HepG2 (cell line): ENCODE results near the gene UNC13D. TPM values are rescaled to one million over a fixed set of nuclear protein-coding genes. Genes with fewer than 3 reads are reported as not detected.

Source experiments
- AGO2 ChIP-seq: fragments of 200-400 bp; formaldehyde crosslinking; optimal IDR thresholded peaks from 2 replicates; pipeline ENCODE3; 2017; ENCODE audit warnings: mild to moderate bottlenecking, low read depth, low read length, moderate library complexity
- ATM ChIP-seq: fragments of 450-650 bp; IDR thresholded peaks from 2 replicates; pipeline ENCODE4 v1.7.1; 2017; ENCODE audit warnings: mild to moderate bottlenecking, borderline replicate concordance
- BCL6 ChIP-seq: IDR thresholded peaks from 2 replicates; pipeline ENCODE4 v1.6.1; 2016; ENCODE audit warnings: missing genetic modification reagents, missing compliant biosample characterization
- CCDC6 ChIP-seq: sonication (generic); formaldehyde crosslinking; IDR thresholded peaks from 2 replicates; pipeline ENCODE4 v1.8.1; 2022; ENCODE audit warnings: mild to moderate bottlenecking, missing genetic modification reagents, moderate library complexity
- CEBPB ChIP-seq: IDR thresholded peaks from 2 replicates; pipeline ENCODE4 v1.6.1; 2011; ENCODE audit warnings: low read depth, low read length, improper control_type of control experiment, borderline replicate concordance
- DR1 ChIP-seq: sonication (generic); formaldehyde crosslinking; IDR thresholded peaks from 2 replicates; pipeline ENCODE4 v1.8.0; 2021; ENCODE audit warnings: mild to moderate bottlenecking, missing genetic modification reagents, inconsistent platforms
- HMG20A ChIP-seq: IDR thresholded peaks from 2 replicates; pipeline ENCODE4 v1.6.1; 2016; ENCODE audit warnings: borderline replicate concordance
- KAT7 ChIP-seq: IDR thresholded peaks from 2 replicates; pipeline ENCODE4 v1.6.1; 2018; ENCODE audit warnings: borderline replicate concordance, missing compliant biosample characterization
- MAX ChIP-seq: IDR thresholded peaks from 2 replicates; pipeline ENCODE4 v1.6.1; 2012; ENCODE audit warnings: inconsistent platforms
- MEIS1 ChIP-seq: sonication (generic); formaldehyde crosslinking; IDR thresholded peaks from 2 replicates; pipeline ENCODE4 v1.9.0; 2021; ENCODE audit warnings: mild to moderate bottlenecking, missing genetic modification reagents, moderate library complexity, borderline replicate concordance
- MTF1 ChIP-seq: sonication (generic); formaldehyde crosslinking; IDR thresholded peaks from 2 replicates; pipeline ENCODE4 v1.5.0; 2020; ENCODE audit warnings: missing genetic modification reagents
- MXI1 ChIP-seq: IDR thresholded peaks from 3 replicates; pipeline ENCODE4 v1.6.1; 2012; ENCODE audit warnings: low read depth, low read length, inconsistent platforms, borderline replicate concordance
- PHF20 ChIP-seq: sonication (generic); formaldehyde crosslinking; IDR thresholded peaks from 2 replicates; pipeline ENCODE4 v1.5.0; 2020; ENCODE audit warnings: mild to moderate bottlenecking, missing genetic modification reagents
- RAD21 ChIP-seq: fragments of 450-650 bp; formaldehyde crosslinking; IDR thresholded peaks from 2 replicates; pipeline ENCODE4 v1.5.0; 2020; ENCODE audit warnings: mild to moderate bottlenecking
- RCOR2 ChIP-seq: IDR thresholded peaks from 2 replicates; pipeline ENCODE4 v1.6.1; 2016; ENCODE audit warnings: missing biosample characterization, missing genetic modification reagents
- SNAPC2 ChIP-seq: sonication (generic); formaldehyde crosslinking; IDR thresholded peaks from 2 replicates; pipeline ENCODE4 v1.8.1; 2022; ENCODE audit warnings: mild to moderate bottlenecking, missing genetic modification reagents
- TFDP1 ChIP-seq: IDR thresholded peaks from 2 replicates; pipeline ENCODE4 v1.6.1; 2016; ENCODE audit warnings: missing compliant biosample characterization, missing genetic modification reagents, borderline replicate concordance
- TMF1 ChIP-seq: sonication (generic); formaldehyde crosslinking; IDR thresholded peaks from 2 replicates; pipeline ENCODE4 v1.8.1; 2022; ENCODE audit warnings: low read depth, missing genetic modification reagents
- YEATS2 ChIP-seq: sonication (generic); formaldehyde crosslinking; IDR thresholded peaks from 2 replicates; pipeline ENCODE4 v1.4.0; 2020; ENCODE audit warnings: missing genetic modification reagents, borderline replicate concordance
- ZBTB3 ChIP-seq: sonication (generic); formaldehyde crosslinking; IDR thresholded peaks from 2 replicates; pipeline ENCODE4 v1.4.0; 2020; ENCODE audit warnings: low read depth, mild to moderate bottlenecking, moderate library complexity, missing genetic modification reagents, borderline replicate concordance
- ZBTB43 ChIP-seq: sonication (generic); formaldehyde crosslinking; conservative IDR thresholded peaks from 2 replicates; pipeline ENCODE4 v1.4.0; 2020; ENCODE audit warnings: missing genetic modification reagents
- ZNF224 ChIP-seq: sonication (generic); formaldehyde crosslinking; IDR thresholded peaks from 2 replicates; pipeline ENCODE4 v1.5.0; 2020; ENCODE audit warnings: mild to moderate bottlenecking, missing genetic modification reagents
- ZNF414 ChIP-seq: sonication (generic); formaldehyde crosslinking; IDR thresholded peaks from 2 replicates; pipeline ENCODE4 v1.5.0; 2020; ENCODE audit warnings: missing genetic modification reagents
- ZNF510 ChIP-seq: sonication (generic); formaldehyde crosslinking; IDR thresholded peaks from 2 replicates; pipeline ENCODE4 v1.4.0; 2020; ENCODE audit warnings: low read depth, mild to moderate bottlenecking, missing genetic modification reagents
- ZNF691 ChIP-seq: sonication (generic); formaldehyde crosslinking; IDR thresholded peaks from 2 replicates; pipeline ENCODE4 v1.4.0; 2020; ENCODE audit warnings: missing genetic modification reagents, low read depth, mild to moderate bottlenecking, borderline replicate concordance
- ZNF746 ChIP-seq: sonication (generic); formaldehyde crosslinking; IDR thresholded peaks from 2 replicates; pipeline ENCODE4 v1.8.0; 2022; ENCODE audit warnings: mild to moderate bottlenecking, missing genetic modification reagents
- ZNF749 ChIP-seq: sonication (generic); formaldehyde crosslinking; IDR thresholded peaks from 2 replicates; pipeline ENCODE4 v1.8.0; 2022; ENCODE audit warnings: mild to moderate bottlenecking, missing genetic modification reagents, moderate library complexity, borderline replicate concordance
- polyA plus RNA-seq, 8 experiments: library from polyadenylated mRNA; depleted of rRNA in 3 of 8; stranded (reverse) in 7 of 8; unstranded in 1 of 8; fragments of >200 nt; fragmentation: Illumina TruSeq in 4 of 8; extraction: Trizol in 4 of 8; gene quantifications; 2 replicates each; pipeline versions ENCODE4 v1.2.1 to v1.2.3, GENCODE V29; 2011 to 2016; ENCODE audit warnings: low read depth in 4 of 8, missing spikeins in 1 of 8, mixed read lengths in 1 of 8; ENCODE audit not compliant: insufficient read depth in 1 of 8
- total RNA-seq, 5 experiments: library from RNA; depleted of rRNA; stranded (reverse); fragments of >200 nt; fragmentation: Illumina TruSeq; extraction: Trizol; gene quantifications; 2 replicates each; pipeline ENCODE4 v1.2.3, GENCODE V29; 2016; ENCODE audit warnings: low read depth in 1 of 5

The UNC13D gene
- total and polyA plus RNA-seq, 2 of the 13 experiments (the other 11 are each of a cell fraction or from before 2014, with no cell fraction given): 29.7 to 42.7 TPM

- TF ChIP-seq PHF20 (CRISPR knock-in tag) (no peak), ZNF414 (CRISPR knock-in tag) (peak; percentile 46; the same call in 1 of the 2 replicates), CEBPB (no peak), YEATS2 (CRISPR knock-in tag) (no peak), CCDC6 (peak; percentile 68; the same call in 1 of the 2 replicates), SNAPC2 (CRISPR knock-in tag) (no peak), HMG20A (CRISPR knock-in tag) (0 out of 2 replicates have a peak, but pooled peaks have one; percentile 10), TMF1 (CRISPR knock-in tag) (peak; percentile 44; the same call in 1 of the 2 replicates), ZNF691 (no peak; the same call in 1 of the 2 replicates), ZNF749 (CRISPR knock-in tag) (no peak), ZNF510 (CRISPR knock-in tag) (0 out of 2 replicates have a peak, but pooled peaks have one; percentile 38), BCL6 (CRISPR knock-in tag) (0 out of 2 replicates have a peak, but pooled peaks have one; percentile 16), RCOR2 (CRISPR knock-in tag) (peak; percentile 32; the same call in 1 of the 2 replicates), ATM (no peak), KAT7 (CRISPR knock-in tag) (no peak), ZBTB3 (CRISPR knock-in tag) (no peak), RAD21 (peak; percentile 51; the same call in 1 of the 2 replicates), AGO2 (peak; percentile 31), TFDP1 (CRISPR knock-in tag) (0 out of 2 replicates have a peak, but pooled peaks have one; percentile 27), DR1 (CRISPR knock-in tag) (peak; percentile 52; the same call in 1 of the 2 replicates), ZBTB43 (CRISPR knock-in tag) (no peak), MEIS1 (CRISPR knock-in tag) (peak; percentile 89), MTF1 (CRISPR knock-in tag) (no peak), ZNF224 (CRISPR knock-in tag) (no peak), ZNF746 (CRISPR knock-in tag) (peak; percentile 82), MAX (peak; percentile 64; the same call in 1 of the 2 replicates), MXI1 (peak; percentile 58; the same call in 1 of the 3 replicates)
These were observed 4.5 kb upstream of the UNC13D start (continued) for GRCh38 chr17:75848523-75849278.
